Ascending aorta (tissue), 2 donors: ENCODE measurements around the gene TTC9C. TPM values are rescaled to one million over a fixed set of nuclear protein-coding genes. Genes with fewer than 3 reads are reported as not detected.
"Not testable (repeated sequence)": the region's sequence is repeated elsewhere in the genome, so short reads cannot be mapped to it uniquely, and the experiment has no call there.

ENCODE experiments used
- DNase-seq, 2 donors: peaks; one replicate each; pipeline ENCODE4 v3.0.0-alpha.2; 2019; ENCODE audit warnings: low spot score in 2 of 2
- H3K27ac ChIP-seq, 2 donors: fragments of 200-600 bp; sonication (generic); one replicate each; pipeline ENCODE4 v1.5.1; 2016 to 2017; ENCODE audit warnings: mild to moderate bottlenecking in 1 of 2
- H3K27me3 ChIP-seq: fragments of 200-600 bp; sonication (generic); one replicate; pipeline ENCODE4 v1.5.1; 2017
- H3K36me3 ChIP-seq, 2 donors: fragments of 200-600 bp; sonication (generic); one replicate each; pipeline ENCODE4 v1.5.1; 2016
- H3K4me1 ChIP-seq, 2 donors: fragments of 200-600 bp; sonication (generic); one replicate each; pipeline ENCODE4 v1.5.1; 2016 to 2017; ENCODE audit warnings: mild to moderate bottlenecking in 1 of 2
- H3K4me3 ChIP-seq, 2 donors: fragments of 200-600 bp; sonication (generic); one replicate each; pipeline ENCODE4 v1.5.1; 2016 to 2017; ENCODE audit warnings: mild to moderate bottlenecking in 1 of 2
- H3K9me3 ChIP-seq, 2 donors: fragments of 200-600 bp; sonication (generic); one replicate each; pipeline ENCODE4 v1.5.1; 2016
- intact Hi-C: fragments of 100-400 bp; cut with DNase I; formaldehyde crosslinking; loops from one replicate; pipeline ENCODE4 v1.15.1; 2023
- total RNA-seq: library from RNA; depleted of rRNA; stranded (reverse); fragments of >200 nt; gene quantifications from one replicate; pipeline ENCODE4 v1.1.0, GENCODE V29; 2016
- TF ChIP-seq, protein P1 (sequence below), 3 experiments: fragments of 200-600 bp in 2 of 3; fragments of 450-650 bp in 1 of 3; sonication (generic) in 2 of 3; IDR thresholded peaks; one replicate each; pipeline ENCODE4 v1.5.1; 2016 to 2019; ENCODE audit warnings: antibody characterized with exemption in 3 of 3, mild to moderate bottlenecking in 1 of 3, moderate library complexity in 1 of 3

Gene TTC9C
- total RNA-seq, 1 donor from 2014 or later: 1.4 TPM

DNA sequence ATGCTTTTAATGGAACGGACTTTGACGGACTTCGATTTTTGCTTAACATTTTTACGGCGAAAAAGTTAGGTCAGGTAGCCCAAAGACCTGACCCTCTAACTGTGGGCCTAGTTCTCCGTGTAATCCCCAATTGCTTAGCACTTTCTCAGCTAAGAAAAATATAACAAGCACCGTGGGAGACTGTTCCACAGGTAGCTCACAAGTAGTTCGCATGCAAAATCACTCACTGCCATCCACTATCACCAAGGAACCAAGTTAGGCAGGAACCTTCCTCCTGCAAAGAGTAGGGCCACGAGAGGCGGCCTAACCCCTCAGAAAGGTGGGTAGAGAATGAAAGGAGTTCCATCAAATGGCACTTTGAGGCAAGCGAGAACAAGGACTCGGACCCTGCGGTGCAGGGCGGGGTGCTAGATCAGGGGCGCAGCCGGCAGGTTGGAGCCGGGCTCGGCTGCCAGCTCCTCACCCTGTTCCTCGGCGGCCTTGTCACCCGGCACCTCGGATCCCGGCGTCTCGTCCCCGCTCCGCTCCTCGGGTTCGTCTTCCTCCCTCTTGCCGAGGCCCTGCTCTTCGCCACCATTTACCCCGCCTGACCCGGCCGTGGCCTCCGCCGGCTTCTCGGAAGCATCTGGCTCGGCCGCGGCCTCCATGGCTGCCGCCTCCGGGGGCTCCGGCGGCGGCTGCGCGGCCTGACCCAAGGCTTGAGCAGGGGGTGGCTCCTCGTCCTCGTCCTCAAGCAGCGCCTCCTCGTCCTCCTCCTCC lies 2.0 kb upstream of the TTC9C start:
- TF ChIP-seq, protein P1, sequence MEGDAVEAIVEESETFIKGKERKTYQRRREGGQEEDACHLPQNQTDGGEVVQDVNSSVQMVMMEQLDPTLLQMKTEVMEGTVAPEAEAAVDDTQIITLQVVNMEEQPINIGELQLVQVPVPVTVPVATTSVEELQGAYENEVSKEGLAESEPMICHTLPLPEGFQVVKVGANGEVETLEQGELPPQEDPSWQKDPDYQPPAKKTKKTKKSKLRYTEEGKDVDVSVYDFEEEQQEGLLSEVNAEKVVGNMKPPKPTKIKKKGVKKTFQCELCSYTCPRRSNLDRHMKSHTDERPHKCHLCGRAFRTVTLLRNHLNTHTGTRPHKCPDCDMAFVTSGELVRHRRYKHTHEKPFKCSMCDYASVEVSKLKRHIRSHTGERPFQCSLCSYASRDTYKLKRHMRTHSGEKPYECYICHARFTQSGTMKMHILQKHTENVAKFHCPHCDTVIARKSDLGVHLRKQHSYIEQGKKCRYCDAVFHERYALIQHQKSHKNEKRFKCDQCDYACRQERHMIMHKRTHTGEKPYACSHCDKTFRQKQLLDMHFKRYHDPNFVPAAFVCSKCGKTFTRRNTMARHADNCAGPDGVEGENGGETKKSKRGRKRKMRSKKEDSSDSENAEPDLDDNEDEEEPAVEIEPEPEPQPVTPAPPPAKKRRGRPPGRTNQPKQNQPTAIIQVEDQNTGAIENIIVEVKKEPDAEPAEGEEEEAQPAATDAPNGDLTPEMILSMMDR (IDR thresholded peaks at IDR 0.05): no peak
- no peak for DNase-seq
- Histone ChIP-seq H3K27me3 (no peaks in the 10 kb centered on the region), H3K4me1 (peaks cover 5 to 41% of the 10 kb centered on the region in 2 donors), H3K36me3 (peaks cover 25 to 34% of the 10 kb centered on the region in 2 donors), H3K4me3 (peak overlapping the region; percentile 98 to 99), H3K27ac (peak overlapping the region; percentile 92 to 95), H3K9me3 (no peaks in the 10 kb centered on the region)
- intact Hi-C loops: loop anchor here (2.0 to 5.0 kb wide), 3 partner anchors 104 to 131 kb away; partner anchors contain the start of gene B3GAT3

DNA sequence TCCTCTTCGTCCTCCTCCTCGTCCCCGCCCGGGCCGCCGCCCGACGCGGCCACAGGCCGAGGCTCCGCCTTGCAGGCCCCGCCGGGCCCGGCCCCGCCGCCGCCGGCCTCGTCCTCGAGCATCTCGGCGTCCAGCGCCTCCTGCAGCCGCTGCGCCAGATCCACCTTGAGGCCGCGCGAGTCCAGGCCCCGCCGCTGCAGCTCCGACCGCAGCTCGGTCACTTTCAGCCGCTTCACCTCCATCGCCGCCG lies 1.4 kb upstream of the TTC9C start:
- Histone ChIP-seq H3K4me1 (peaks cover 5 to 42% of the 10 kb centered on the region in 2 donors), H3K27me3 (no peaks in the 10 kb centered on the region), H3K9me3 (no peaks in the 10 kb centered on the region), H3K36me3 (peaks cover 21 to 29% of the 10 kb centered on the region in 2 donors), H3K4me3 (peak overlapping the region; percentile 98 to 99), H3K27ac (peak overlapping the region; percentile 92 to 95)
- TF ChIP-seq, protein P1 (IDR thresholded peaks at IDR 0.05): no peak
- DNase-seq: no peak
- intact Hi-C loops: loop anchor here (1.0 to 5.0 kb wide), 5 partner anchors 18 to 130 kb away; partner anchors contain the start of genes B3GAT3 and GANAB

DNA sequence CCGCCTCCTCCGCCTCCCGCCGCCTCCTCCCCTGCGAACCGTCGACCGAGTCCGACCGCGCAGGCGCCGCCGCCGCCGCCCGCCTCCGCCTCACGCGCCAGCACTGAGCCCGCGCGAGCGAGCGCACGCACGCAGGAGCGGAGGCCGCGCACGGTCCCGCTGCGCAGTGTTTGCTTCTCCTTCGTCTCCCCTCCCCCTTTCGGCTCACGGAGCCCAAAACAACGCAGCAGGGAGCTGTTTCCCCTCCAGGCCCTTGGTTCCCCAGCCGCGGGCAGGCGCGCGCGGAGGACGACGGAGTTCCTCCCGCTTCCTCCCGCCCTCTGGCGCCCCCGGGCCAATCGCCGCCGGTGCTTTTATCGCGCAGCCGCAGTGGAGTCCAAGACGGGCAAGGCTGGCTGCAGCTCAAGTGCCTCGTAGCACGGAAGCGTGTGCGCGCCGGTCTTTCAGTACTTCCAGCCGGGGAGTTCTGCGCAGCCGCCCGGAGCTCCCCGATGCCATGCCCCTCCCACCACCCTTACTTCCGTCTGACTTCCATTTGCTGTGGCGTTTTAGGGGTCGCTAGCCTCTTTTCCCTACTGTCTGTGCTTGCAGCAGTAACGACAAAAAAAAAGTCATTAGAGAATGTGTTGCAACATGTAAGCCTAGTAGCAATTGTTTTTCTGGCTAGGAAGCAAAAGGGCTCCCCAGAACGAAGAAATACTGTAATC lies 968 bp upstream of the TTC9C start, which contains the start of gene HNRNPUL2:
HNRNPUL2 (minus strand) TSS at position 293 of the 707 bp plus-strand sequence. CDS start 301 bp downstream, outside the sequence.
- intact Hi-C loops: loop anchor here (1.0 to 5.0 kb wide), 5 partner anchors 18 to 130 kb away; partner anchors contain the start of genes B3GAT3 and GANAB
- peak; percentile 91 to 98 for DNase-seq
- H3K4me3 ChIP-seq: peak within 1 kb of the TSS; percentile 98 to 99

DNA sequence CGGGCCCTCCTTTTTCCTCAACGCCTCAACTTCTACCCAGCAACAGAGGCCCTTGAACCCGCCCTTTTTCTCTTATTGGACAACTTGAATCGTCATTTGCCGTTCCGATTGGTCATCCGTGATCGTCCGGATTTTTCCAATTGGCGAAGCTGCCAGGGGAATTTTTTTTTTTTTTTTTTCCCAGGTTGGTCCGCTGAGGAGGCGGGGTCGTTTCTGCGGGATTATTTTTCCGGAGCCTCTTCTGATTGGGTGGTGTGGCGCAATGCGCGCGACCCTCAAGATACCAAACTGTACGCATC lies 465 bp upstream of the TTC9C start:
- intact Hi-C loops: loop anchor here (1.0 to 5.0 kb wide), 9 partner anchors 19 to 129 kb away; partner anchors contain the start of genes B3GAT3, C11orf98, CSKMT and GANAB
- peak; percentile 61 to 92 for DNase-seq
- Histone ChIP-seq H3K4me3 (peak overlapping the region; percentile 98 to 99), H3K27me3 (no peaks in the 10 kb centered on the region), H3K9me3 (no peaks in the 10 kb centered on the region), H3K36me3 (peaks cover 11 to 20% of the 10 kb centered on the region in 2 donors), H3K4me1 (peaks cover 5 to 42% of the 10 kb centered on the region in 2 donors), H3K27ac (peak overlapping the region; percentile 92 to 95)
- TF ChIP-seq, protein P1 (IDR thresholded peaks at IDR 0.05): no peak

More for the DNA sequence above, 968 bp upstream of the TTC9C start, which contains the start of gene HNRNPUL2:
- TF ChIP-seq, protein P1 (IDR thresholded peaks at IDR 0.05): peak in 2 of 3 experiments; percentile 8 to 15
- Histone ChIP-seq H3K4me1 (peaks cover 5 to 42% of the 10 kb centered on the region in 2 donors), H3K9me3 (no peaks in the 10 kb centered on the region), H3K36me3 (peaks cover 16 to 25% of the 10 kb centered on the region in 2 donors), H3K27me3 (no peaks in the 10 kb centered on the region), H3K27ac (peak within 1 kb of the TSS; percentile 92 to 95)

DNA sequence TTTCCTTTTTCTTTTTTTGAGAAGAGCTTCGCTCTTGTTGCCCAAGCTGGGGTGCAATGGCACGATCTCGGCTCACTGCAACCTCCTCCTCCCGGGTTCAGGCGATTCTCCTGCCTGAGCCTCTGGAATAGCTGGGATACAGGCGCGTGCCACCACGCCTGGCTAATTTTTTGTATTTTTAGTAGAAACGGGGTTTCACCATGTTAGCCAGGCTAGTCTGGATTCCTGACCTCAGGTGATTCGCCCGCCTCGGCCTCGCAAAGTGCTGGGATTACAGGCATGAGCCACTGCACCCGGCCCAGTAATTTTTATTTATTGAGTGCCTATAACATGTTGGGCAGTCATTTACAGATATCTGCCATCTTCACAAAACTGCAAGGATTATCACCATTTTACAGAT lies 1.8 kb downstream of the TTC9C start:
- H3K9me3 ChIP-seq, DNase-seq, intact Hi-C loops, H3K27me3 ChIP-seq: not testable (repeated sequence)
- Histone ChIP-seq H3K4me3 (peak overlapping the region; percentile 38 to 98), H3K4me1 (peaks cover 5 to 30% of the 10 kb centered on the region in 2 donors), H3K27ac (peak overlapping the region; percentile 92 to 95), H3K36me3 (peaks cover 21 to 22% of the 10 kb centered on the region in 2 donors)

DNA sequence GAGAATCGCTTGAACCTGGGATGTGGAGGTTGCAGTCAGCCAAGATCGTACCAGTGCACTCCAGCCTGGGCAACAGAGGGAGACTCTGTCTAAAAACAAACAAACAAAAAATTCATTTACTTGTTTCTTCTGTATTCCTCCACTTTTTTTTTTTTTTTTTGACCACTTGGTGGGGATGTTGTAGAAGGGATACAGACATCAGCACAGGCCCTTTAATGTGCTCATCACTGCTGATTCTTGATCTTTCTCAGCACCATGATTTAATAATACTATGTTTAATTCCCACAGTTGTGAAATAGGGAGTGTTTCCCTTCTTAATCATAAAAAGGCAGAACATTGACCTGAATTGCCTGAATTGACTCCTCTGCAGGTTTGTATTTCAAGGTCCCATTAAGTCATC lies 4.5 kb downstream of the TTC9C start:
- Histone ChIP-seq H3K4me1 (peaks cover 5 to 24% of the 10 kb centered on the region in 2 donors), H3K9me3 (no peaks in the 10 kb centered on the region), H3K27ac (no peak overlapping the region), H3K36me3 (peaks cover 46 to 47% of the 10 kb centered on the region in 2 donors), H3K4me3 (no peak overlapping the region), H3K27me3 (no peaks in the 10 kb centered on the region)
- intact Hi-C loops: no loop called here
- TF ChIP-seq, protein P1 (IDR thresholded peaks at IDR 0.05): no peak
- no peak for DNase-seq
